AG04449 (cell line): ENCODE data around the gene ERGIC1.
A peak's percentile ranks its signal among the peaks of the same experiment; 100 is the strongest.

Experiments
- CTCF ChIA-PET: fragments of 350-600 bp; formaldehyde crosslinking; extraction: SDS; loops from one replicate; lab custom pipeline; 2021; ENCODE audit warnings: antibody characterized with exemption; lab: Yijun Ruan, JAX
- POLR2A ChIA-PET: fragments of 400-600, 350-600 bp; formaldehyde crosslinking; extraction: SDS; loops from one replicate; lab custom pipeline; 2020; ENCODE audit warnings: antibody characterized with exemption, inconsistent platforms; lab: Yijun Ruan, JAX
- DNase-seq: peaks from one replicate; pipeline ENCODE4 v3.0.0-alpha.2; 2010; ENCODE audit warnings: low read depth, low spot score
- H3K4me3 ChIP-seq: 2 replicates; pipeline ENCODE4 v1.5.1; 2011; ENCODE audit warnings: low read depth, mild to moderate bottlenecking, control low read depth, low read length
- TF ChIP-seq, protein P1 (sequence below): IDR thresholded peaks from one replicate; pipeline ENCODE4 v1.5.1; 2011; ENCODE audit warnings: mild to moderate bottlenecking, moderate library complexity, low read length, control low read depth, inconsistent platforms; ENCODE audit not compliant: insufficient read depth; ENCODE audit errors: missing control alignments

ERGIC1 gene

DNA sequence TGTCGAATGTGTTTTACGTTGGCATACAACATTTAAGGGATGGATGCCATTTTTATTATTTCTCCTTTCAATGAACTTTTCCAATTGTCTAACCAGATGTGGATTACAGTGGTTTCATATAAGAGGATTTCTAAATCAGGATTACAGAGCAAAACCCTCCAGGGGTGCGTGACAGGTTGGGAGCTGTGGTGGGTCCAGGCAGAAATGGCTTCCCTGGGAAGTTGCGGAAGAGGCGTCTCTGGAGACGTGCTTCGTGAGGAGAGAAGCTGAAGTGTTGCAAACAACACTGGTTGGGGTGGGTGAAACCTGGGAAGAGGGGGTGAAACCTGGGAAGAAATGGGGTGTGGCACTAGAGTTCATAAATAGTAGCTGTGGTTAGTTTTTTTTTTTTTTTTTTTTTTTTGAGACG is 120.7 kb downstream of the ERGIC1 start:
- ChIA-PET CTCF (interaction anchor here (0.6 to 3.0 kb wide), 6 partner anchors 16 to 248 kb away, joined by 3 to 18 read pairs (median 4); partner anchors contain the start of gene BNIP1), POLR2A (interaction anchor here (4.2 kb wide), 1 partner anchor 185 kb away, joined by 42 read pairs; the partner anchor contains the start of gene DUSP1)

DNA sequence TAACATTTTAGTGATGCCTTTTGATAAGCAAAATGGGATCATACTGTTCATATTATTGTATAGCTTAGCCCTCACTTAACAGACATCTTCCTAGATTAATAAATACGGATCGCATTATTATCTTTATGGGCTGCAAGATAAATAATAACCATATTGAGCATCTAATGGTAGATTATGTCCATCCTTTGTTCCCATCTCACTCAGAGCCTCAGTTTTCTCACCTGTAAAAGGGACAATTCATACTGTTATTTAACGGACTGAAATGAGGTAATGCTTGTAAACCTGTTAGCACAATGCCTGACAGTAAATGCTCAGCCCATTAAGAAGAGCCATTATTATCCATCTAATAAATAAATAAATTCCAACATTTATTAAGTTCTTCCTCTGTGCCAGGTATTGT is 122.2 kb downstream of the ERGIC1 start:
- H3K4me3 ChIP-seq = no peak overlapping the region
- POLR2A ChIA-PET = no interaction called here
- CTCF ChIA-PET = interaction anchor here (1.1 to 4.2 kb wide), 4 partner anchors 240 to 250 kb away, joined by 3 to 19 read pairs (median 6); no protein-coding TSS in a partner anchor
- TF ChIP-seq, protein P1, sequence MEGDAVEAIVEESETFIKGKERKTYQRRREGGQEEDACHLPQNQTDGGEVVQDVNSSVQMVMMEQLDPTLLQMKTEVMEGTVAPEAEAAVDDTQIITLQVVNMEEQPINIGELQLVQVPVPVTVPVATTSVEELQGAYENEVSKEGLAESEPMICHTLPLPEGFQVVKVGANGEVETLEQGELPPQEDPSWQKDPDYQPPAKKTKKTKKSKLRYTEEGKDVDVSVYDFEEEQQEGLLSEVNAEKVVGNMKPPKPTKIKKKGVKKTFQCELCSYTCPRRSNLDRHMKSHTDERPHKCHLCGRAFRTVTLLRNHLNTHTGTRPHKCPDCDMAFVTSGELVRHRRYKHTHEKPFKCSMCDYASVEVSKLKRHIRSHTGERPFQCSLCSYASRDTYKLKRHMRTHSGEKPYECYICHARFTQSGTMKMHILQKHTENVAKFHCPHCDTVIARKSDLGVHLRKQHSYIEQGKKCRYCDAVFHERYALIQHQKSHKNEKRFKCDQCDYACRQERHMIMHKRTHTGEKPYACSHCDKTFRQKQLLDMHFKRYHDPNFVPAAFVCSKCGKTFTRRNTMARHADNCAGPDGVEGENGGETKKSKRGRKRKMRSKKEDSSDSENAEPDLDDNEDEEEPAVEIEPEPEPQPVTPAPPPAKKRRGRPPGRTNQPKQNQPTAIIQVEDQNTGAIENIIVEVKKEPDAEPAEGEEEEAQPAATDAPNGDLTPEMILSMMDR = no peak
- no peak for DNase-seq

More for the DNA sequence above, 120.7 kb downstream of the ERGIC1 start:
- DNase-seq = no peak
- H3K4me3 ChIP-seq = no peak overlapping the region
- TF ChIP-seq, protein P1 = no peak

DNA sequence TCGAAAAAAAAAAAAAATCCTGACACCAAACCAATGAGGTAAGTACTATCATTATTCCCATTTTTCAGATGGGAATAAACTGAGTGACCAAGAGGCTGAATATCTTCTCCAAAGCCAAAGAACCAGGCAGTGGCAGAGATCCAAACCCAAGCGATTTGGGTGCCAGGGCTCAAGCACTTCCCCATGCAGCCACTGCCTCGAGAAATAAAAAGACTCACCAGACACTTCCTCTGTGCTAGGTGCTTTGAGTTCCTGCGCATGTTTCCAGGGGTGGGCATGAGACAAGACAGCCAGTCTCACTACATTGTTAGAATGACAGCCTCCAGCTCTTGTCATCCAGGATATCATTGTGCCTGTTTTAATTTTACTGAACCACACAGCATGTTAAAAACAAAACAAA is 122.9 kb downstream of the ERGIC1 start:
- no peak for DNase-seq
- TF ChIP-seq, protein P1 = no peak
- H3K4me3 ChIP-seq = no peak overlapping the region
- CTCF ChIA-PET = interaction anchor here (1.3 to 4.2 kb wide), 2 partner anchors 240 to 243 kb away, joined by 6 to 19 read pairs; no protein-coding TSS in a partner anchor
- POLR2A ChIA-PET = no interaction called here

DNA sequence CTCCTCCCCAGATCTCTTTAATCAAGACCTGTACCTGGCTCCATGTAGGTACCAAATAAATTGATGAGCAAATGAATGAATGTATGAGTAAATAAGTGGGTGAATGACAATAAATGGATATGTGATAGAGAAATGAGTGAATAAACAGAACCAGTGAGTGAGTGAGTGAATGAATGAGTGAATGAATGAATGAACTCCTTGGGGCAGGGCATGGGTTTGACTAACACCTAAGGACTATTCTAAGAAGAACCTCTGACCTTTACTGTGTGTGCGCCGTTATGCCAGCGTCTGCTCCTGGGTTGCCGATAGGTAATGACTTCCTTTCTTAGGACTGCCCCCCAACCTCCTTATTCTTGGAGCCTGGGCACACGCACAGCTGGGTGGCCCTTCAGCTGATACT is 123.4 kb downstream of the ERGIC1 start:
- ChIA-PET POLR2A (no interaction called here), CTCF (interaction anchor here (1.0 to 4.2 kb wide), 4 partner anchors 10 to 244 kb away, joined by 3 to 26 read pairs (median 18); partner anchors contain the start of gene ATP6V0E1)
- no peak for DNase-seq
- TF ChIP-seq, protein P1 = no peak
- H3K4me3 ChIP-seq = no peak overlapping the region

DNA sequence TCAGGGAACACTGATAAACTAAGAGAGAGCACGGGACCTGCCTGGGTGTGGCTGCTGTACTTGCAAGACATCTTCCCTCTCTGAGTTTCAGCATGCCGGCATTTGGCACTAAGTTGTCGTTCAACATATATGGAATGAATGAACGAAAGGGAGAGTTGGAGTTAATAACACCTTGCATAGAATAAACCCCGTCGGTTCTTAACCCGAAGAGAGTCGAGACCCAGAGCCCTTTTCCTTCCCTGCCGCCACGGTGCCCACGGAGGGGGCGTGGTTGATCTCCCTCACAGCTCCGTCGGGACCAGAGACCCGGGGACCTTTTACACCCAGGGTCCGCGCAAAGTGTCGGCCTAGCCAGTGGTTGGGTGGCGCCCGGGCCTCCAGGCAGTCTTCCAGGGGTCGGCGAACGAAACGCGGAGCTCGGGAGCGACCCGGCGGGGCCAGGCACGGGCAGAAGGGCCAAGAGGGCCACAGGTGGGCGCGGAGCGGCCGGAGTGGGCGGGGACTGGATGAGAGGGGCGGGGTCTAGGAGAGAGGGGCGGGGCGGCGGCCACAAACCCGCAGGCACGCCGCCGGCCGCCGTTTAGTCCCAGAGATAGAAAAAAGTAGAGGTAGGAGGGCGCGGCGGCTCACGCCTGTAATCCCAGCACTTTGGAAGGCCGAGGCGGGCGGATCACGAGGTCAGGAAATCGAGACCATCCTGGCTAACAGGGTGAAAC is 124.4 kb downstream of the ERGIC1 start:
- CTCF ChIA-PET = interaction anchor here (0.9 to 4.2 kb wide), 15 partner anchors 9 to 251 kb away, joined by 3 to 35 read pairs (median 4); partner anchors contain the start of gene ATP6V0E1
- no peak for DNase-seq
- POLR2A ChIA-PET = interaction anchor here (0.6 to 1.8 kb wide), 10 partner anchors 14 to 544 kb away, joined by 3 to 8 read pairs (median 4); partner anchors contain the start of gene ATP6V0E1
- TF ChIP-seq, protein P1 = no peak
- H3K4me3 ChIP-seq = peak overlapping the region; percentile 51
